SK-N-SH treated with all-trans-retinoic acid at 6 μM for 48 hours (cell line): ENCODE measurements around the gene RAD51B.

Source experiments
- ATAC-seq: fragments of 200-7000 bp; cut with Tn5 transposase; 3 replicates; pipeline ENCODE4 v1.9.1; 2020; ENCODE audit warnings: mild to moderate bottlenecking, moderate library complexity
- BACH2 ChIP-seq: fragments of 250-450 bp; sonication (Bioruptor Pico); IDR thresholded peaks from 2 replicates; pipeline ENCODE4 v1.9.0; 2021; ENCODE audit warnings: mild to moderate bottlenecking, borderline replicate concordance
- CREB5 ChIP-seq: fragments of 250-450 bp; sonication (Bioruptor Pico); IDR thresholded peaks from 2 replicates; pipeline ENCODE4 v1.5.1; 2020; ENCODE audit warnings: low read depth, mild to moderate bottlenecking, moderate library complexity
- CSDC2 ChIP-seq: fragments of 250-450 bp; sonication (Bioruptor Pico); IDR thresholded peaks from 2 replicates; pipeline ENCODE4 v1.5.0; 2020; ENCODE audit warnings: mild to moderate bottlenecking, moderate library complexity
- ESRRG ChIP-seq: fragments of 250-450 bp; sonication (Bioruptor Pico); IDR thresholded peaks from 2 replicates; pipeline ENCODE4 v1.6.1; 2021; ENCODE audit warnings: mild to moderate bottlenecking
- GLIS3 ChIP-seq: fragments of 250-450 bp; sonication (Bioruptor Pico); IDR thresholded peaks from 2 replicates; pipeline ENCODE4 v1.5.0; 2020; ENCODE audit warnings: mild to moderate bottlenecking, moderate library complexity
- ISL1 ChIP-seq: fragments of 250-450 bp; sonication (Bioruptor Pico); IDR thresholded peaks from 2 replicates; pipeline ENCODE4 v2.1.2; 2022; ENCODE audit warnings: mild to moderate bottlenecking, moderate library complexity
- OSR1 ChIP-seq: fragments of 250-450 bp; sonication (Bioruptor Pico); IDR thresholded peaks from 2 replicates; pipeline ENCODE4 v1.8.0; 2022; ENCODE audit warnings: moderate library complexity, mild to moderate bottlenecking, inconsistent platforms
- PATZ1 ChIP-seq: fragments of 250-450 bp; sonication (Bioruptor Pico); IDR thresholded peaks from 2 replicates; pipeline ENCODE4 v1.8.0; 2020; ENCODE audit warnings: mild to moderate bottlenecking, moderate library complexity, borderline replicate concordance
- POU6F1 ChIP-seq: fragments of 250-450 bp; sonication (Bioruptor Pico); IDR thresholded peaks from 2 replicates; pipeline ENCODE4 v1.8.0; 2021; ENCODE audit warnings: low read depth, mild to moderate bottlenecking, moderate library complexity, borderline replicate concordance
- PPARA ChIP-seq: fragments of 250-450 bp; sonication (Bioruptor Pico); IDR thresholded peaks from 2 replicates; pipeline ENCODE4 v1.5.0; 2020; ENCODE audit warnings: mild to moderate bottlenecking, borderline replicate concordance
- RARB ChIP-seq: fragments of 250-450 bp; sonication (Bioruptor Pico); IDR thresholded peaks from 2 replicates; pipeline ENCODE4 v1.8.0; 2021; ENCODE audit warnings: mild to moderate bottlenecking, moderate library complexity
- SNAI2 ChIP-seq: fragments of 250-450 bp; sonication (Bioruptor Pico); IDR thresholded peaks from 2 replicates; pipeline ENCODE4 v1.5.0; 2020; ENCODE audit warnings: mild to moderate bottlenecking, moderate library complexity
- TCF4 ChIP-seq: fragments of 250-450 bp; sonication (Bioruptor Pico); IDR thresholded peaks from 2 replicates; pipeline ENCODE4 v1.8.0; 2021; ENCODE audit warnings: mild to moderate bottlenecking, moderate library complexity, borderline replicate concordance
- TOX ChIP-seq: fragments of 250-450 bp; sonication (Bioruptor Pico); IDR thresholded peaks from 2 replicates; pipeline ENCODE4 v1.8.0; 2021; ENCODE audit warnings: mild to moderate bottlenecking, moderate library complexity, borderline replicate concordance
- ZC3H10 ChIP-seq: fragments of 250-450 bp; sonication (Bioruptor Pico); IDR thresholded peaks from 2 replicates; pipeline ENCODE4 v1.5.1; 2021; ENCODE audit warnings: mild to moderate bottlenecking, moderate library complexity
- ZFP3 ChIP-seq: fragments of 250-450 bp; sonication (Bioruptor Pico); IDR thresholded peaks from 2 replicates; pipeline ENCODE4 v1.5.0; 2020; ENCODE audit warnings: mild to moderate bottlenecking, moderate library complexity
- ZFP30 ChIP-seq: fragments of 450-650 bp; formaldehyde crosslinking; IDR thresholded peaks from 2 replicates; pipeline ENCODE4 v1.5.0; 2022; ENCODE audit warnings: mild to moderate bottlenecking, moderate library complexity
- ZNF565 ChIP-seq: fragments of 450-650 bp; formaldehyde crosslinking; conservative IDR thresholded peaks from 2 replicates; pipeline ENCODE4 v1.5.0; 2020; ENCODE audit warnings: low read depth, mild to moderate bottlenecking, moderate library complexity
- ZNF70 ChIP-seq: fragments of 450-650 bp; formaldehyde crosslinking; IDR thresholded peaks from 2 replicates; pipeline ENCODE4 v1.5.0; 2020; ENCODE audit warnings: mild to moderate bottlenecking, moderate library complexity
- ZNF8 ChIP-seq: fragments of 450-650 bp; formaldehyde crosslinking; IDR thresholded peaks from 2 replicates; pipeline ENCODE4 v1.5.0; 2020; ENCODE audit warnings: mild to moderate bottlenecking, moderate library complexity
- TF ChIP-seq, protein P1 (sequence below): fragments of 250-450 bp; sonication (Bioruptor Pico); IDR thresholded peaks from 2 replicates; pipeline ENCODE4 v1.5.0; 2020; ENCODE audit warnings: mild to moderate bottlenecking, moderate library complexity
- TF ChIP-seq, protein P2 (sequence below): fragments of 250-450 bp; sonication (Bioruptor Pico); IDR thresholded peaks from 2 replicates; pipeline ENCODE4 v1.5.1; 2021; ENCODE audit warnings: mild to moderate bottlenecking, moderate library complexity

Gene RAD51B

DNA sequence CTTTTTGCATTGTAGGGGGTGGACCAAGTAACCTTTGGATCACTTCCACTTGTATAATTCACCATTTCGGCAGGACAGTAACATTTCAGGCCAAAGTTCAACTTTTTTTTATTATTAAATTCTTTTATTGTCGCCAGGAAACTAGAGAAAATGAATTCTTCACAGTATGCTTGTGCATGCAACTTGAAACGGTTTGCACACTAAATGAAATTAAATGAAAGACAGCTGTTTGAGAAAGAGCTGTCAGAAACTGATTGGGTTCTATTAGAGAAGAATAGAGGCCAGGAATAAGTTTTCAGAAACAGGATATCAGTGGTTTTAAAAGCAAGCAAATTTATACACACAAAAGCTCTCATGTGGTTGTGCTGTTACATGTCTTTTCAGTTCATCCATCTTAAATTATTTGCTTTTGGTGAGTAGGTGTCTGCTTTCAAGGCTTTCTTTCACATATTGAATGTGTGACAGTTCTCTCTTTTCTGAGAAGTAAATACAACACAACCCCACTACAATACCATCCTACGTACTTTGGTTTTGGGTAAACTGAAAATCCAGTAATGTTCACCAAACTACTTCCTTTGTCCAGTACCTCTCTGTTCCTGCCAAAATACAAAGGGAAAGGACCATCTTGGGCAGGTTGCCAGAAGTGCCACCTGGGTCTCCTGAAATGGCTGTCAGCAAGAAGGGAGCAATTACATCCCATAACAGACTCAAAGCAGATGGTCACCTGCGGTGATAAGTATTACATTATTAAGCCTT is 291.7 kb downstream of the RAD51B start:
- peak; percentile 69 for ATAC-seq
- TF ChIP-seq CREB5 (CRISPR knock-in tag) (no peak), ZNF8 (CRISPR knock-in tag) (no peak), ZFP3 (CRISPR knock-in tag) (no peak), POU6F1 (CRISPR knock-in tag) (no peak), ZFP30 (CRISPR knock-in tag) (no peak), ISL1 (CRISPR knock-in tag) (no peak), CSDC2 (CRISPR knock-in tag) (no peak)
- TF ChIP-seq, protein P1, sequence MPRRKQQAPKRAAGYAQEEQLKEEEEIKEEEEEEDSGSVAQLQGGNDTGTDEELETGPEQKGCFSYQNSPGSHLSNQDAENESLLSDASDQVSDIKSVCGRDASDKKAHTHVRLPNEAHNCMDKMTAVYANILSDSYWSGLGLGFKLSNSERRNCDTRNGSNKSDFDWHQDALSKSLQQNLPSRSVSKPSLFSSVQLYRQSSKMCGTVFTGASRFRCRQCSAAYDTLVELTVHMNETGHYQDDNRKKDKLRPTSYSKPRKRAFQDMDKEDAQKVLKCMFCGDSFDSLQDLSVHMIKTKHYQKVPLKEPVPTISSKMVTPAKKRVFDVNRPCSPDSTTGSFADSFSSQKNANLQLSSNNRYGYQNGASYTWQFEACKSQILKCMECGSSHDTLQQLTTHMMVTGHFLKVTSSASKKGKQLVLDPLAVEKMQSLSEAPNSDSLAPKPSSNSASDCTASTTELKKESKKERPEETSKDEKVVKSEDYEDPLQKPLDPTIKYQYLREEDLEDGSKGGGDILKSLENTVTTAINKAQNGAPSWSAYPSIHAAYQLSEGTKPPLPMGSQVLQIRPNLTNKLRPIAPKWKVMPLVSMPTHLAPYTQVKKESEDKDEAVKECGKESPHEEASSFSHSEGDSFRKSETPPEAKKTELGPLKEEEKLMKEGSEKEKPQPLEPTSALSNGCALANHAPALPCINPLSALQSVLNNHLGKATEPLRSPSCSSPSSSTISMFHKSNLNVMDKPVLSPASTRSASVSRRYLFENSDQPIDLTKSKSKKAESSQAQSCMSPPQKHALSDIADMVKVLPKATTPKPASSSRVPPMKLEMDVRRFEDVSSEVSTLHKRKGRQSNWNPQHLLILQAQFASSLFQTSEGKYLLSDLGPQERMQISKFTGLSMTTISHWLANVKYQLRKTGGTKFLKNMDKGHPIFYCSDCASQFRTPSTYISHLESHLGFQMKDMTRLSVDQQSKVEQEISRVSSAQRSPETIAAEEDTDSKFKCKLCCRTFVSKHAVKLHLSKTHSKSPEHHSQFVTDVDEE, result no peak

GRCh38 chr14:68111853-68112270 is 292.3 kb downstream of the RAD51B start:
- ATAC-seq, result no peak; the same call in 2 of the 3 replicates
- TF ChIP-seq TCF4 (CRISPR knock-in tag) (no peak), CREB5 (CRISPR knock-in tag) (no peak), PPARA (CRISPR knock-in tag) (no peak), ZFP30 (CRISPR knock-in tag) (no peak), RARB (CRISPR knock-in tag) (no peak), TOX (no peak), PATZ1 (CRISPR knock-in tag) (no peak), ZNF565 (CRISPR knock-in tag) (no peak), ZNF70 (CRISPR knock-in tag) (no peak), ZFP3 (CRISPR knock-in tag) (no peak), SNAI2 (no peak), GLIS3 (CRISPR knock-in tag) (no peak), OSR1 (CRISPR knock-in tag) (no peak), BACH2 (CRISPR knock-in tag) (no peak), ISL1 (CRISPR knock-in tag) (no peak), POU6F1 (CRISPR knock-in tag) (no peak), ZC3H10 (CRISPR knock-in tag) (no peak), ESRRG (CRISPR knock-in tag) (no peak)
- TF ChIP-seq, protein P2, sequence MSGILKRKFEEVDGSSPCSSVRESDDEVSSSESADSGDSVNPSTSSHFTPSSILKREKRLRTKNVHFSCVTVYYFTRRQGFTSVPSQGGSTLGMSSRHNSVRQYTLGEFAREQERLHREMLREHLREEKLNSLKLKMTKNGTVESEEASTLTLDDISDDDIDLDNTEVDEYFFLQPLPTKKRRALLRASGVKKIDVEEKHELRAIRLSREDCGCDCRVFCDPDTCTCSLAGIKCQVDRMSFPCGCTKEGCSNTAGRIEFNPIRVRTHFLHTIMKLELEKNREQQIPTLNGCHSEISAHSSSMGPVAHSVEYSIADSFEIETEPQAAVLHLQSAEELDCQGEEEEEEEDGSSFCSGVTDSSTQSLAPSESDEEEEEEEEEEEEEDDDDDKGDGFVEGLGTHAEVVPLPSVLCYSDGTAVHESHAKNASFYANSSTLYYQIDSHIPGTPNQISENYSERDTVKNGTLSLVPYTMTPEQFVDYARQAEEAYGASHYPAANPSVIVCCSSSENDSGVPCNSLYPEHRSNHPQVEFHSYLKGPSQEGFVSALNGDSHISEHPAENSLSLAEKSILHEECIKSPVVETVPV (CRISPR knock-in tag), result no peak
- TF ChIP-seq, protein P1, result no peak
